GM12878 (cell line): ENCODE results near the gene AKAP12. TPM values are rescaled to one million over a fixed set of nuclear protein-coding genes. Genes with fewer than 3 reads are reported as not detected.

Experiments used
- ATAC-seq: fragments of 200-7000 bp; cut with Tn5 transposase; 3 replicates; pipeline ENCODE4 v1.9.1; 2020; ENCODE audit warnings: mild to moderate bottlenecking, moderate library complexity
- BruUV-seq: library from RNA; stranded (reverse); fragments of 400-500 nt; replicated peaks from 2 replicates; lab custom pipeline; 2021; lab: Mats Ljungman, UMichigan
- CTCF ChIA-PET: fragments of 300-600 bp; sonication (Branson Sonifier 250); formaldehyde crosslinking; extraction: SDS; loops from one replicate; lab custom pipeline; 2021; ENCODE audit warnings: inconsistent platforms; lab: Yijun Ruan, JAX
- POLR2A ChIA-PET: fragments of 350-600 bp; formaldehyde crosslinking; extraction: SDS; loops from one replicate; lab custom pipeline; 2021; ENCODE audit warnings: inconsistent platforms; lab: Charles Lee
- RAD21 ChIA-PET: fragments of 300-600 bp; sonication (Branson Sonifier 250); formaldehyde crosslinking; loops from one replicate; lab custom pipeline; 2023; ENCODE audit warnings: antibody characterized with exemption; ENCODE audit not compliant: unreplicated experiment; lab: Charles Lee
- SMC1A ChIA-PET: fragments of 300-600 bp; sonication (Branson Sonifier 250); formaldehyde crosslinking; loops from one replicate; lab custom pipeline; 2023; ENCODE audit not compliant: unreplicated experiment, uncharacterized antibody; lab: Charles Lee
- DNase-seq: peaks from one replicate; pipeline ENCODE4 v3.0.0-alpha.2; 2011; ENCODE audit warnings: low read depth, low spot score
- FAIRE-seq: peaks from 3 replicates; lab custom pipeline; 2011; peaks lifted over from hg19 to GRCh38; lab: Jason Lieb, UNC
- H2AFZ ChIP-seq: 2 replicates; pipeline ENCODE4 v1.6.0; 2011; ENCODE audit warnings: low read depth, low read length, control low read depth; ENCODE audit not compliant: control insufficient read depth
- H3K27ac ChIP-seq: 2 replicates; pipeline ENCODE4 v1.5.1; 2011; ENCODE audit warnings: control low read depth; ENCODE audit not compliant: control insufficient read depth, insufficient read depth
- H3K27me3 ChIP-seq, 2 experiments: replicated peaks in 1 of 2; 2 replicates each; pipeline versions ENCODE4 v1.6.0 to v1.6.1; 2011; ENCODE audit warnings: low read length in 1 of 2; ENCODE audit not compliant: control insufficient read depth in 2 of 2, insufficient read depth in 2 of 2
- H3K36me3 ChIP-seq, 2 experiments: 2 replicates each; pipeline ENCODE4 v1.5.1; 2011; ENCODE audit warnings: low read length in 1 of 2; ENCODE audit not compliant: control insufficient read depth in 2 of 2, insufficient read depth in 2 of 2
- H3K4me1 ChIP-seq: 2 replicates; pipeline ENCODE4 v1.6.1; 2011; ENCODE audit warnings: mild to moderate bottlenecking, low read length, moderate library complexity, mixed read lengths; ENCODE audit not compliant: control insufficient read depth, insufficient read depth
- H3K4me2 ChIP-seq: 2 replicates; pipeline ENCODE4 v1.6.0; 2011; ENCODE audit warnings: control low read depth; ENCODE audit not compliant: control insufficient read depth, insufficient read depth
- H3K4me3 ChIP-seq: fragments of 200-600 bp; sonication (generic); 2 replicates; pipeline ENCODE4 v1.5.1; 2016
- H3K79me2 ChIP-seq: 2 replicates; pipeline ENCODE4 v1.6.0; 2011; ENCODE audit warnings: low read length; ENCODE audit not compliant: control insufficient read depth, insufficient read depth
- H3K9ac ChIP-seq: 2 replicates; pipeline ENCODE4 v1.8.0; 2011; ENCODE audit warnings: low read length, control low read depth, mixed read lengths; ENCODE audit not compliant: control insufficient read depth, insufficient read depth
- H3K9me3 ChIP-seq: replicated peaks from 3 replicates; pipeline ENCODE4 v1.5.1; 2011; ENCODE audit warnings: mild to moderate bottlenecking, low read length; ENCODE audit not compliant: control insufficient read depth, insufficient read depth
- H4K20me1 ChIP-seq: 2 replicates; pipeline ENCODE4 v1.6.0; 2011; ENCODE audit not compliant: control insufficient read depth, insufficient read depth
- BCL11A ChIP-seq: IDR thresholded peaks from 2 replicates; pipeline ENCODE4 v1.6.1; 2011; ENCODE audit warnings: low read depth, low read length
- CEBPB ChIP-seq, 2 experiments: fragments of 150-350 bp in 1 of 2; IDR thresholded peaks; 2 replicates each; pipeline ENCODE4 v1.6.1; 2012 to 2014; ENCODE audit warnings: low read depth in 2 of 2, low read length in 2 of 2, borderline replicate concordance in 1 of 2, inconsistent platforms in 1 of 2
- MEF2A ChIP-seq: IDR thresholded peaks from 2 replicates; pipeline ENCODE4 v1.6.1; 2011; ENCODE audit warnings: low read depth, mild to moderate bottlenecking, low read length, moderate library complexity; ENCODE audit not compliant: insufficient read depth
- MTA3 ChIP-seq: IDR thresholded peaks from 2 replicates; pipeline ENCODE4 v1.6.1; 2012; ENCODE audit warnings: low read length, inconsistent platforms, borderline replicate concordance
- NFIC ChIP-seq: IDR thresholded peaks from 2 replicates; pipeline ENCODE4 v1.6.1; 2012; ENCODE audit warnings: low read depth, mild to moderate bottlenecking, inconsistent platforms, low read length, moderate library complexity
- NFYA ChIP-seq: IDR thresholded peaks from 2 replicates; pipeline ENCODE4 v1.6.1; 2011; ENCODE audit warnings: low read depth, mild to moderate bottlenecking, low read length, improper control_type of control experiment, borderline replicate concordance
- NRF1 ChIP-seq: conservative IDR thresholded peaks from 2 replicates; pipeline ENCODE4 v1.6.1; 2011; ENCODE audit warnings: mild to moderate bottlenecking, low read depth, low read length, improper control_type of control experiment
- PML ChIP-seq: IDR thresholded peaks from 2 replicates; pipeline ENCODE4 v1.6.1; 2012; ENCODE audit warnings: low read length, inconsistent platforms
- SMARCA5 ChIP-seq: fragments of 450-650 bp; IDR thresholded peaks from 2 replicates; pipeline ENCODE4 v1.6.1; 2017; ENCODE audit warnings: mild to moderate bottlenecking
- SREBF2 ChIP-seq: IDR thresholded peaks from 2 replicates; pipeline ENCODE4 v1.6.1; 2012; ENCODE audit warnings: mild to moderate bottlenecking, low read length
- STAT3 ChIP-seq: IDR thresholded peaks from 2 replicates; pipeline ENCODE4 v1.6.1; 2011; ENCODE audit warnings: low read depth, low read length, improper control_type of control experiment
- ZNF384 ChIP-seq: IDR thresholded peaks from 2 replicates; pipeline ENCODE4 v1.6.1; 2012; ENCODE audit warnings: low read depth, mild to moderate bottlenecking, low read length, improper control_type of control experiment, borderline replicate concordance
- WGBS: methylation state at CpG from one replicate; pipeline ENCODE4 v1.1.6; 2016; ENCODE audit warnings: low lambda C conversion rate; ENCODE audit not compliant: insufficient replicate concordance, insufficient coverage; ENCODE audit errors: missing lambda C conversion rate; 5-methylcytosine and 5-hydroxymethylcytosine counted together
- in situ Hi-C: fragments of 300-500 bp; cut with MboI; formaldehyde crosslinking; loops from 9 replicates; pipeline ENCODE4 v1.14.3; 2018; ENCODE audit warnings: mixed read lengths
- intact Hi-C: fragments of 100-400 bp; cut with micrococcal nuclease; formaldehyde crosslinking; loops from one replicate; pipeline ENCODE4 v1.14.2; 2022; ENCODE audit not compliant: unreplicated experiment
- polyA plus RNA-seq, 11 experiments: library from polyadenylated mRNA; depleted of rRNA in 4 of 11; unstranded in 6 of 11; stranded (reverse) in 5 of 11; fragments of >200 nt; fragmentation: Nextera tagmentation in 4 of 11; fragmentation: Illumina TruSeq in 1 of 11; extraction: Ambion mirVana in 4 of 11; extraction: Trizol in 1 of 11; gene quantifications; 1 replicate in 1 of 11; 2 replicates in 10 of 11; pipeline versions ENCODE4 v1.2.1 to v1.2.3, GENCODE V29; 2011 to 2016; ENCODE audit warnings: inconsistent platforms in 2 of 11, missing spikeins in 2 of 11, low read depth in 1 of 11
- total RNA-seq, 4 experiments: library from RNA; depleted of rRNA in 3 of 4; stranded (reverse); fragments of >200 nt in 3 of 4; fragmentation: Illumina TruSeq in 1 of 4; extraction: Trizol in 1 of 4; gene quantifications; 2 replicates each; pipeline versions ENCODE4 v1.2.1 to v1.2.3, GENCODE V29; 2013 to 2021
- TF ChIP-seq, protein P1 (sequence below): fragments of 450-650 bp; formaldehyde crosslinking; IDR thresholded peaks from 2 replicates; pipeline ENCODE4 v1.5.0; 2022; ENCODE audit warnings: mild to moderate bottlenecking, missing genetic modification characterization
- TF ChIP-seq, protein P2 (sequence below): IDR thresholded peaks from 2 replicates; pipeline ENCODE4 v1.6.1; 2012; ENCODE audit warnings: low read depth, low read length, improper control_type of control experiment
- TF ChIP-seq, protein P3 (sequence below): fragments of 450-650 bp; IDR thresholded peaks from 2 replicates; pipeline ENCODE4 v1.6.1; 2017; ENCODE audit warnings: mild to moderate bottlenecking
- TF ChIP-seq, protein P4 (sequence below): fragments of 450-650 bp; IDR thresholded peaks from 2 replicates; pipeline ENCODE4 v1.6.1; 2017; ENCODE audit warnings: borderline replicate concordance

AKAP12 gene
- total and polyA plus RNA-seq, 10 of the 15 experiments (the other 5 are each of a cell fraction or from before 2014, with no cell fraction given): under 0.01 to 0.72 (median 0.06) TPM; not detected in 4

DNA sequence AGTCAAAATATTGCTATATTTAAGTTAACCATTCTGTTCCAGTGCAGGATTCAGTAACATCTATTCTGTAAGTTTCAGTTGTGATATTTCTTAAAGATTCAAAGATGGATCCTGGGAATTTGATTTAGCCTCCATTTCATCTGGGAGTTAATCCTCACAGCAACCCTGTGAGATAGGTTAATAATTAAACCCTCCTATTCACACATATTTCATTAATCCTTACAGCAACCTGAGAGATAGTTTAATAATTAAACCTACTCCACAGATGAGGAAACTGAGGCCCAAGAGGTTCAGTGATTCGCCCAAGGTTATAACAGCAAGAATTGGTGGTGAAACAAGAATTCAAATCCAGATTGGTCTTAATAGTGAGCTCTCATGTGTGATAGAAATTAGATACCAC is 162.5 kb downstream of the AKAP12 start (continued):
- TF ChIP-seq, protein P1, sequence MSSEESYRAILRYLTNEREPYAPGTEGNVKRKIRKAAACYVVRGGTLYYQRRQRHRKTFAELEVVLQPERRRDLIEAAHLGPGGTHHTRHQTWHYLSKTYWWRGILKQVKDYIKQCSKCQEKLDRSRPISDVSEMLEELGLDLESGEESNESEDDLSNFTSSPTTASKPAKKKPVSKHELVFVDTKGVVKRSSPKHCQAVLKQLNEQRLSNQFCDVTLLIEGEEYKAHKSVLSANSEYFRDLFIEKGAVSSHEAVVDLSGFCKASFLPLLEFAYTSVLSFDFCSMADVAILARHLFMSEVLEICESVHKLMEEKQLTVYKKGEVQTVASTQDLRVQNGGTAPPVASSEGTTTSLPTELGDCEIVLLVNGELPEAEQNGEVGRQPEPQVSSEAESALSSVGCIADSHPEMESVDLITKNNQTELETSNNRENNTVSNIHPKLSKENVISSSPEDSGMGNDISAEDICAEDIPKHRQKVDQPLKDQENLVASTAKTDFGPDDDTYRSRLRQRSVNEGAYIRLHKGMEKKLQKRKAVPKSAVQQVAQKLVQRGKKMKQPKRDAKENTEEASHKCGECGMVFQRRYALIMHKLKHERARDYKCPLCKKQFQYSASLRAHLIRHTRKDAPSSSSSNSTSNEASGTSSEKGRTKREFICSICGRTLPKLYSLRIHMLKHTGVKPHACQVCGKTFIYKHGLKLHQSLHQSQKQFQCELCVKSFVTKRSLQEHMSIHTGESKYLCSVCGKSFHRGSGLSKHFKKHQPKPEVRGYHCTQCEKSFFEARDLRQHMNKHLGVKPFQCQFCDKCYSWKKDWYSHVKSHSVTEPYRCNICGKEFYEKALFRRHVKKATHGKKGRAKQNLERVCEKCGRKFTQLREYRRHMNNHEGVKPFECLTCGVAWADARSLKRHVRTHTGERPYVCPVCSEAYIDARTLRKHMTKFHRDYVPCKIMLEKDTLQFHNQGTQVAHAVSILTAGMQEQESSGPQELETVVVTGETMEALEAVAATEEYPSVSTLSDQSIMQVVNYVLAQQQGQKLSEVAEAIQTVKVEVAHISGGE: no peak
- TF ChIP-seq STAT3: no peak
- TF ChIP-seq, all 136 proteins: peak for 0

DNA sequence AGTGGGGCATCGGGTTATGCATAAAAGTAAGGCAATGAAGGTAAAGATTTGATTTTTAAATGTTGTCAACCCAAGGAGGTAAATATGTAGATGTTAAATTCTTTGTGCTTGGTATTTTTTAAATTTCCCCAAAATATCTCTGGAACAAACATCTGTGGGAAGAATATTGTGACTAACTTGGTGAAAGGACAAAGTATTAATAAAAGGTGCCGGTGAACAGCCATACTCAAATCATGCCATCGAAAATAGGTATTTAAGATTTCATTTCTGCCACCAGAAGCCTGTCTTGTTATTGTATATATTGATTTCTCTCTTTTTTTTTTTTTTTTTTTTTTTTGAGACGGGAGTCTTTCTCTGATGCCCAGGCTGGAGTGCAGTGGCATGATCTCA is 164.1 kb downstream of the AKAP12 start:
- Histone ChIP-seq H3K27ac (no peak overlapping the region), H3K4me1 (peaks cover 3% of the 10 kb centered on the region), H3K9ac (no peak overlapping the region), H2AFZ (no peak overlapping the region), H3K27me3 (no peaks in the 10 kb centered on the region), H3K79me2 (peaks cover 38% of the 10 kb centered on the region), H3K4me2 (no peak overlapping the region), H4K20me1 (no peaks in the 10 kb centered on the region), H3K4me3 (no peak overlapping the region), H3K36me3 (peaks cover 3 to 12% of the 10 kb centered on the region in 2 experiments; a peak in 3 of 4 replicates), H3K9me3 (no peaks in the 10 kb centered on the region; the same call in 2 of the 3 replicates)
- WGBS: 99% methylated on average over 3 of the region's 4 CpGs
- TF ChIP-seq CEBPB (IDR thresholded peaks at IDR 0.05; ENCODE audit: borderline replicate concordance in 1 of 2, low read depth in 2 of 2, low read length in 2 of 2) (no peak), SMARCA5 (no peak), NFIC (no peak), ZNF384 (no peak), MEF2A (no peak), NRF1 (no peak), SREBF2 (no peak), MTA3 (no peak), PML (no peak), BCL11A (no peak), NFYA (no peak)
- TF ChIP-seq, protein P2, sequence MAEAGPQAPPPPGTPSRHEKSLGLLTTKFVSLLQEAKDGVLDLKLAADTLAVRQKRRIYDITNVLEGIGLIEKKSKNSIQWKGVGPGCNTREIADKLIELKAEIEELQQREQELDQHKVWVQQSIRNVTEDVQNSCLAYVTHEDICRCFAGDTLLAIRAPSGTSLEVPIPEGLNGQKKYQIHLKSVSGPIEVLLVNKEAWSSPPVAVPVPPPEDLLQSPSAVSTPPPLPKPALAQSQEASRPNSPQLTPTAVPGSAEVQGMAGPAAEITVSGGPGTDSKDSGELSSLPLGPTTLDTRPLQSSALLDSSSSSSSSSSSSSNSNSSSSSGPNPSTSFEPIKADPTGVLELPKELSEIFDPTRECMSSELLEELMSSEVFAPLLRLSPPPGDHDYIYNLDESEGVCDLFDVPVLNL: no peak
- TF ChIP-seq, protein P3, sequence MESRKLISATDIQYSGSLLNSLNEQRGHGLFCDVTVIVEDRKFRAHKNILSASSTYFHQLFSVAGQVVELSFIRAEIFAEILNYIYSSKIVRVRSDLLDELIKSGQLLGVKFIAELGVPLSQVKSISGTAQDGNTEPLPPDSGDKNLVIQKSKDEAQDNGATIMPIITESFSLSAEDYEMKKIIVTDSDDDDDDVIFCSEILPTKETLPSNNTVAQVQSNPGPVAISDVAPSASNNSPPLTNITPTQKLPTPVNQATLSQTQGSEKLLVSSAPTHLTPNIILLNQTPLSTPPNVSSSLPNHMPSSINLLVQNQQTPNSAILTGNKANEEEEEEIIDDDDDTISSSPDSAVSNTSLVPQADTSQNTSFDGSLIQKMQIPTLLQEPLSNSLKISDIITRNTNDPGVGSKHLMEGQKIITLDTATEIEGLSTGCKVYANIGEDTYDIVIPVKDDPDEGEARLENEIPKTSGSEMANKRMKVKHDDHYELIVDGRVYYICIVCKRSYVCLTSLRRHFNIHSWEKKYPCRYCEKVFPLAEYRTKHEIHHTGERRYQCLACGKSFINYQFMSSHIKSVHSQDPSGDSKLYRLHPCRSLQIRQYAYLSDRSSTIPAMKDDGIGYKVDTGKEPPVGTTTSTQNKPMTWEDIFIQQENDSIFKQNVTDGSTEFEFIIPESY: no peak
- TF ChIP-seq, protein P4, sequence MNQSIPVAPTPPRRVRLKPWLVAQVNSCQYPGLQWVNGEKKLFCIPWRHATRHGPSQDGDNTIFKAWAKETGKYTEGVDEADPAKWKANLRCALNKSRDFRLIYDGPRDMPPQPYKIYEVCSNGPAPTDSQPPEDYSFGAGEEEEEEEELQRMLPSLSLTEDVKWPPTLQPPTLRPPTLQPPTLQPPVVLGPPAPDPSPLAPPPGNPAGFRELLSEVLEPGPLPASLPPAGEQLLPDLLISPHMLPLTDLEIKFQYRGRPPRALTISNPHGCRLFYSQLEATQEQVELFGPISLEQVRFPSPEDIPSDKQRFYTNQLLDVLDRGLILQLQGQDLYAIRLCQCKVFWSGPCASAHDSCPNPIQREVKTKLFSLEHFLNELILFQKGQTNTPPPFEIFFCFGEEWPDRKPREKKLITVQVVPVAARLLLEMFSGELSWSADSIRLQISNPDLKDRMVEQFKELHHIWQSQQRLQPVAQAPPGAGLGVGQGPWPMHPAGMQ: no peak
- SMC1A ChIA-PET: interaction anchor here (1.6 kb wide), 1 partner anchor 48 kb away, joined by 4 read pairs; the partner anchor contains the start of gene RMND1
- POLR2A ChIA-PET: no interaction called here
- intact Hi-C loops (no loop called here), in situ Hi-C loops (no loop called here)
- CTCF ChIA-PET: interaction anchor here (6.7 kb wide), 1 partner anchor 36 kb away, joined by 76 read pairs; no protein-coding TSS in a partner anchor
- no TSS peak for BruUV-seq
- DNase-seq (no peak), ATAC-seq (no peak), FAIRE-seq (no peak)
- RAD21 ChIA-PET: no interaction called here
